ENCODE data around the gene PCDHB9. TPM values are rescaled to one million over a fixed set of nuclear protein-coding genes. Genes with fewer than 3 reads are reported as not detected.
"Not testable (repeated sequence)": the region's sequence is repeated elsewhere in the genome, so short reads cannot be mapped to it uniquely, and the experiment has no call there.

PCDHB9 gene
- total and polyA plus RNA-seq, 4 donors = 0.03 to 0.25 (median 0.08) TPM

GRCh38 chr5:141152096-141152495 is 34.9 kb upstream of the PCDHB9 start:
- H3K9ac ChIP-seq (ENCODE audit: low read depth in 1 of 2, low read length in 2 of 2); H3K4me1 ChIP-seq (ENCODE audit: control insufficient read depth in 4 of 4, insufficient read depth in 4 of 4, low read length in 3 of 4); H3K36me3 ChIP-seq (ENCODE audit: control insufficient read depth in 4 of 4, insufficient read depth in 3 of 4, low read depth in 1 of 4, low read length in 3 of 4); DNase-seq (ENCODE audit: low spot score); H3K4me3 ChIP-seq (ENCODE audit: low read depth in 1 of 3, low read length in 3 of 3); H3K27me3 ChIP-seq (ENCODE audit: control insufficient read depth in 4 of 4, insufficient read depth in 4 of 4, low read length in 3 of 4); H3K27ac ChIP-seq (ENCODE audit: low read depth in 1 of 2, low read length in 2 of 2): not testable (repeated sequence)
- peaks cover 16 to 48% (median 28%) of the 10 kb centered on the region in 4 donors for H3K9me3 ChIP-seq (ENCODE audit: control insufficient read depth in 4 of 4, low read length in 3 of 4)
- WGBS = 27% methylated on average over 36 of the region's 36 CpGs

- Histone ChIP-seq H3K4me1 (ENCODE audit: control insufficient read depth in 4 of 4, insufficient read depth in 4 of 4, low read length in 3 of 4) (no peaks in the 10 kb centered on the region), H3K9ac (ENCODE audit: low read depth in 1 of 2, low read length in 2 of 2) (no peak overlapping the region), H3K27me3 (ENCODE audit: control insufficient read depth in 4 of 4, insufficient read depth in 4 of 4, low read length in 3 of 4) (peaks cover 0 to 6% (median 3%) of the 10 kb centered on the region in 4 donors), H3K9me3 (ENCODE audit: control insufficient read depth in 4 of 4, low read length in 3 of 4) (peaks cover 8 to 47% (median 26%) of the 10 kb centered on the region in 4 donors), H3K36me3 (ENCODE audit: control insufficient read depth in 4 of 4, insufficient read depth in 3 of 4, low read depth in 1 of 4, low read length in 3 of 4) (no peaks in the 10 kb centered on the region), H3K4me3 (ENCODE audit: low read depth in 1 of 3, low read length in 3 of 3) (no peak overlapping the region), H3K27ac (ENCODE audit: low read depth in 1 of 2, low read length in 2 of 2) (no peak overlapping the region)
- TF ChIP-seq MAX (IDR thresholded peaks at IDR 0.05) (no peak), GABPA (IDR thresholded peaks at IDR 0.05 in 1 of 2, conservative IDR thresholded peaks at IDR 0.05 in 1 of 2) (no peak), REST (IDR thresholded peaks at IDR 0.05) (no peak), FOXA2 (IDR thresholded peaks at IDR 0.05) (no peak), NR2F2 (IDR thresholded peaks at IDR 0.05) (no peak), SP1 (IDR thresholded peaks at IDR 0.05) (no peak), ATF3 (IDR thresholded peaks at IDR 0.05) (no peak), HNF4G (IDR thresholded peaks at IDR 0.05) (no peak), RAD21 (IDR thresholded peaks at IDR 0.05) (no peak), HNF4A (conservative IDR thresholded peaks at IDR 0.05) (no peak), CTCF (IDR thresholded peaks at IDR 0.05; ENCODE audit: low read depth, low read length, missing input control) (no peak), JUND (IDR thresholded peaks at IDR 0.05) (no peak), RXRA (IDR thresholded peaks at IDR 0.05) (no peak), YY1 (IDR thresholded peaks at IDR 0.05) (no peak), FOXA1 (IDR thresholded peaks at IDR 0.05) (no peak), TAF1 (conservative IDR thresholded peaks at IDR 0.05) (no peak)
- WGBS = 25% methylated on average over 21 of the region's 21 CpGs
- DNase-seq (ENCODE audit: low spot score) = no peak
Observed at GRCh38 chr5:141155540-141156374, 31.2 kb upstream of the PCDHB9 start.

GRCh38 chr5:141157356-141157755 is 29.6 kb upstream of the PCDHB9 start:
- not testable (repeated sequence) for H3K4me3 ChIP-seq (ENCODE audit: low read depth in 1 of 3, low read length in 3 of 3); H3K9ac ChIP-seq (ENCODE audit: low read depth in 1 of 2, low read length in 2 of 2); H3K27ac ChIP-seq (ENCODE audit: low read depth in 1 of 2, low read length in 2 of 2); H3K27me3 ChIP-seq (ENCODE audit: control insufficient read depth in 4 of 4, insufficient read depth in 4 of 4, low read length in 3 of 4); H3K36me3 ChIP-seq (ENCODE audit: control insufficient read depth in 4 of 4, insufficient read depth in 3 of 4, low read depth in 1 of 4, low read length in 3 of 4); H3K4me1 ChIP-seq (ENCODE audit: control insufficient read depth in 4 of 4, insufficient read depth in 4 of 4, low read length in 3 of 4); DNase-seq (ENCODE audit: low spot score)
- peaks cover 3 to 42% (median 19%) of the 10 kb centered on the region in 4 donors for H3K9me3 ChIP-seq (ENCODE audit: control insufficient read depth in 4 of 4, low read length in 3 of 4)
- 35% methylated on average over 38 of the region's 38 CpGs for WGBS

GRCh38 chr5:141157901-141158300 is 29.1 kb upstream of the PCDHB9 start:
- not testable (repeated sequence) for H3K36me3 ChIP-seq (ENCODE audit: control insufficient read depth in 4 of 4, insufficient read depth in 3 of 4, low read depth in 1 of 4, low read length in 3 of 4); H3K27me3 ChIP-seq (ENCODE audit: control insufficient read depth in 4 of 4, insufficient read depth in 4 of 4, low read length in 3 of 4); H3K27ac ChIP-seq (ENCODE audit: low read depth in 1 of 2, low read length in 2 of 2); H3K4me1 ChIP-seq (ENCODE audit: control insufficient read depth in 4 of 4, insufficient read depth in 4 of 4, low read length in 3 of 4); H3K4me3 ChIP-seq (ENCODE audit: low read depth in 1 of 3, low read length in 3 of 3); DNase-seq (ENCODE audit: low spot score); H3K9ac ChIP-seq (ENCODE audit: low read depth in 1 of 2, low read length in 2 of 2)
- WGBS = 36% methylated on average over 20 of the region's 28 CpGs
- H3K9me3 ChIP-seq (ENCODE audit: control insufficient read depth in 4 of 4, low read length in 3 of 4) = peaks cover 3 to 42% (median 19%) of the 10 kb centered on the region in 4 donors

Measured in liver (tissue), 9 donors.